Fibroblast of the aortic adventitia (primary cell): ENCODE results near the gene SIGLEC10. TPM values are rescaled to one million over a fixed set of nuclear protein-coding genes. Genes with fewer than 3 reads are reported as not detected.
A peak's percentile ranks its signal among the peaks of the same experiment; 100 is the strongest.

Experiments used
- DNase-seq: peaks from one replicate; pipeline ENCODE4 v3.0.0-alpha.2; 2010; ENCODE audit warnings: low read depth
- H3K4me3 ChIP-seq: 2 replicates; pipeline ENCODE4 v1.5.1; 2011; ENCODE audit warnings: low read depth, mild to moderate bottlenecking, control low read depth, low read length, moderate library complexity
- CTCF ChIP-seq: IDR thresholded peaks from 2 replicates; pipeline ENCODE4 v1.5.1; 2011; ENCODE audit warnings: mild to moderate bottlenecking, low read length, control low read depth, inconsistent platforms; ENCODE audit not compliant: insufficient read depth
- total RNA-seq: library from RNA; depleted of rRNA; stranded (reverse); fragments of >200 nt; gene quantifications from 2 replicates; pipeline ENCODE4 v1.2.3, GENCODE V29; 2012; ENCODE audit warnings: low replicate concordance

SIGLEC10 gene
- total RNA-seq, 1 donor, result not detected

- no peak for DNase-seq
- H3K4me3 ChIP-seq, result no peak overlapping the region
- no peak for TF ChIP-seq CTCF
Observed at GRCh38 chr19:51434456-51434855, 17.0 kb upstream of the SIGLEC10 start.

DNA sequence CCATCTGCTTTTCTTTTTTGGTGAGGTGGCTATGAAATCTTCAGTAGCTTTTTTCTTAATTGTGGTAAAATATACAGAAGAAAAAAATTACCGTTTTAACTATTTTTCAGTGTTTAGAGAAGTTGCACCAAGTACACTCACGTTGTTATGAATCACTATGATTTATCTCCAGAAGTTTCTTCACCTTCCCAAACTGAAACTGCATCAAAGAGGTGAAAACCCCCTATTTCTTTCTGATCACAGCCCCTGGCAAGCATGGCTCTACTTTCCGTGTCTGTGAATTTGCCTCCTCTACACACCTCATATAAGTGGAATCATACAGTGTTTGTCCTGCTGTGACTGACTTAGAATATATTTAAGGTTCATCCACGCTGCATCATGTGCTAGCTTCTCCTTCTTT, 15.6 kb upstream of the SIGLEC10 start:
- H3K4me3 ChIP-seq, result no peak overlapping the region
- no peak for TF ChIP-seq CTCF
- no peak for DNase-seq

- DNase-seq, result no peak
- no peak for TF ChIP-seq CTCF
- H3K4me3 ChIP-seq, result no peak overlapping the region
Observed at GRCh38 chr19:51431124-51431523, 13.7 kb upstream of the SIGLEC10 start.

DNA sequence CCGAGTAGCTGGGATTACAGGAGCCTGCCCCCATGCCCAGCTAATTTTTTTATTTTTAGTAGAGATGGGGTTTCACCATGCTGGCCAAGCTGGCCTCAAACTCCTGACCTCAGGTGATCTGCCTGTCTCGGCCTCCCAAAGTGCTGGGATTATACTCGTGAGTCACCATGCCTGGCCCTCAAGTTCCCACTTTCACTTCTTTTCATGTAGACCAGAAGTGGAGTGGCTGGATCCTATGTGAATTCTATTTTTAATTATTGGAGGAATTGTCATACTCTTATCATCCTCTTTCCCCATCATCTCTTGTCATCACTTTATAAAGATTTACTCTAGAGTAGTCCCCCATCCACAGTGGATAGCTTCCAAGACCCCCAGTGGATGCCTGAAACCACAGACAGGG, 12.8 kb upstream of the SIGLEC10 start:
- DNase-seq, result no peak
- no peak for TF ChIP-seq CTCF
- H3K4me3 ChIP-seq, result no peak overlapping the region

- no peak for TF ChIP-seq CTCF
- H3K4me3 ChIP-seq, result no peak overlapping the region
- DNase-seq, result no peak
Observed at GRCh38 chr19:51427201-51427600, 9.8 kb upstream of the SIGLEC10 start.

- H3K4me3 ChIP-seq, result no peak overlapping the region
- TF ChIP-seq CTCF, result peak; percentile 99
- peak; percentile 66 for DNase-seq
Observed at GRCh38 chr19:51422053-51422448, 4.6 kb upstream of the SIGLEC10 start.
